NCI-H524 treated with DMSO at 0.1 percent for 48 hours (cell line): ENCODE data around the gene TGFBRAP1.

Experiments
- DNase-seq: peaks from one replicate; lab custom pipeline; 2025; lab: John Stamatoyannopoulos, UW

Gene TGFBRAP1

GRCh38 chr2:105309147-105309545 lies 20.4 kb downstream of the TGFBRAP1 start:
- DNase-seq, result no peak

- DNase-seq, result no peak
Measured at GRCh38 chr2:105308382-105309146, 21.0 kb downstream of the TGFBRAP1 start.

GRCh38 chr2:105307962-105308361 lies 21.6 kb downstream of the TGFBRAP1 start:
- no peak for DNase-seq

- DNase-seq, result no peak
Measured at GRCh38 chr2:105307550-105307949, 22.0 kb downstream of the TGFBRAP1 start.

GRCh38 chr2:105307146-105307545 lies 22.4 kb downstream of the TGFBRAP1 start:
- no peak for DNase-seq

- DNase-seq, result no peak
Measured at GRCh38 chr2:105301646-105302045, 27.9 kb downstream of the TGFBRAP1 start.

- DNase-seq, result no peak
Measured at GRCh38 chr2:105299290-105299689, 30.2 kb downstream of the TGFBRAP1 start.

- no peak for DNase-seq
Measured at GRCh38 chr2:105298017-105298416, 31.5 kb downstream of the TGFBRAP1 start.

GRCh38 chr2:105297216-105297615 lies 32.3 kb downstream of the TGFBRAP1 start:
- no peak for DNase-seq

GRCh38 chr2:105296017-105296611 lies 33.4 kb downstream of the TGFBRAP1 start:
- DNase-seq, result no peak

- DNase-seq, result no peak
Measured at GRCh38 chr2:105294844-105295481, 34.6 kb downstream of the TGFBRAP1 start.

GRCh38 chr2:105294046-105294445 lies 35.5 kb downstream of the TGFBRAP1 start:
- DNase-seq, result no peak

GRCh38 chr2:105291981-105292380 lies 37.6 kb downstream of the TGFBRAP1 start:
- DNase-seq, result no peak

GRCh38 chr2:105290981-105291660 lies 38.4 kb downstream of the TGFBRAP1 start:
- DNase-seq, result no peak

- DNase-seq, result no peak
Measured at GRCh38 chr2:105288133-105288532, 41.4 kb downstream of the TGFBRAP1 start.

- DNase-seq, result no peak
Measured at GRCh38 chr2:105287692-105288091, 41.8 kb downstream of the TGFBRAP1 start.

- no peak for DNase-seq
Measured at GRCh38 chr2:105283532-105283931, 46.0 kb downstream of the TGFBRAP1 start.

- DNase-seq, result no peak
Measured at GRCh38 chr2:105280281-105280680, 49.3 kb downstream of the TGFBRAP1 start.

GRCh38 chr2:105279126-105279525 lies 50.4 kb downstream of the TGFBRAP1 start:
- no peak for DNase-seq

GRCh38 chr2:105278654-105279053 lies 50.9 kb downstream of the TGFBRAP1 start:
- no peak for DNase-seq

- DNase-seq, result no peak
Measured at GRCh38 chr2:105274046-105274445, 55.5 kb downstream of the TGFBRAP1 start.

GRCh38 chr2:105272176-105272575 lies 57.4 kb downstream of the TGFBRAP1 start:
- no peak for DNase-seq
